ENCODE measurements around the gene RAB11FIP4.

Gene RAB11FIP4

DNA sequence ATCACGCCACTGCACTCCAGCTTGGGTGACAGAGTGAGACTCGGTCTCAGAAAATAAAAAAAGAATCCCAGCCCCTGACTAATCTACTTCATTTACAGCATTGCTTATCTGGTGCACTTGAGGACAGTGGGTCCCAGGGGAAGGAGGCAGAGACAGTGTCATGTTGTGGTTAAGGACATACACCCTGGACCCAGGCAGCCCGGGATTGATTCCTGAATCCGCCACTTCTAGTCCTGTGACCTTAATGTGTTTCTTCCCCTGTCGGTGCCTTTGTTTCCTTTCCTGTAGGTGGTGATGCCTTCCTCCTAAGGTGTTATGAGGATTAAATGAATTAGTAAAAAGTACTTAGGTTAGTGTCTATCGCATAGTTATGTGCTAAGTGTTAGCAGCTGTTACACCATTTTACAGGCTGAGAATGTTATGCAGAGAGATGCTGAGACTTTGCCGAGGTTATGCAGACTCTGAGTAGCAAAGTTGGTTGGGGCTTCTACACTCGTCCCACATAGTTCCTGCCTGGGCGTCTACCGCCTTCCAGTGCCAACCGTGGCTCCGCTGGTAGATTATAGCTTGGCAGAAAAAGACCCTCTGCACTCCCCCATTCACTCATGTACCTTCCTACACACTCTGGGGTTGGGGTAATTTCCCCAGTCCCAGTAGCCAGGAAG is 74.8 kb downstream of the RAB11FIP4 start:
- no peak for DNase-seq (ENCODE audit: extremely low read depth, low read depth)
- TF ChIP-seq, protein P1, sequence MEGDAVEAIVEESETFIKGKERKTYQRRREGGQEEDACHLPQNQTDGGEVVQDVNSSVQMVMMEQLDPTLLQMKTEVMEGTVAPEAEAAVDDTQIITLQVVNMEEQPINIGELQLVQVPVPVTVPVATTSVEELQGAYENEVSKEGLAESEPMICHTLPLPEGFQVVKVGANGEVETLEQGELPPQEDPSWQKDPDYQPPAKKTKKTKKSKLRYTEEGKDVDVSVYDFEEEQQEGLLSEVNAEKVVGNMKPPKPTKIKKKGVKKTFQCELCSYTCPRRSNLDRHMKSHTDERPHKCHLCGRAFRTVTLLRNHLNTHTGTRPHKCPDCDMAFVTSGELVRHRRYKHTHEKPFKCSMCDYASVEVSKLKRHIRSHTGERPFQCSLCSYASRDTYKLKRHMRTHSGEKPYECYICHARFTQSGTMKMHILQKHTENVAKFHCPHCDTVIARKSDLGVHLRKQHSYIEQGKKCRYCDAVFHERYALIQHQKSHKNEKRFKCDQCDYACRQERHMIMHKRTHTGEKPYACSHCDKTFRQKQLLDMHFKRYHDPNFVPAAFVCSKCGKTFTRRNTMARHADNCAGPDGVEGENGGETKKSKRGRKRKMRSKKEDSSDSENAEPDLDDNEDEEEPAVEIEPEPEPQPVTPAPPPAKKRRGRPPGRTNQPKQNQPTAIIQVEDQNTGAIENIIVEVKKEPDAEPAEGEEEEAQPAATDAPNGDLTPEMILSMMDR (IDR thresholded peaks at IDR 0.05; ENCODE audit: low read depth, low read length), result no peak

DNA sequence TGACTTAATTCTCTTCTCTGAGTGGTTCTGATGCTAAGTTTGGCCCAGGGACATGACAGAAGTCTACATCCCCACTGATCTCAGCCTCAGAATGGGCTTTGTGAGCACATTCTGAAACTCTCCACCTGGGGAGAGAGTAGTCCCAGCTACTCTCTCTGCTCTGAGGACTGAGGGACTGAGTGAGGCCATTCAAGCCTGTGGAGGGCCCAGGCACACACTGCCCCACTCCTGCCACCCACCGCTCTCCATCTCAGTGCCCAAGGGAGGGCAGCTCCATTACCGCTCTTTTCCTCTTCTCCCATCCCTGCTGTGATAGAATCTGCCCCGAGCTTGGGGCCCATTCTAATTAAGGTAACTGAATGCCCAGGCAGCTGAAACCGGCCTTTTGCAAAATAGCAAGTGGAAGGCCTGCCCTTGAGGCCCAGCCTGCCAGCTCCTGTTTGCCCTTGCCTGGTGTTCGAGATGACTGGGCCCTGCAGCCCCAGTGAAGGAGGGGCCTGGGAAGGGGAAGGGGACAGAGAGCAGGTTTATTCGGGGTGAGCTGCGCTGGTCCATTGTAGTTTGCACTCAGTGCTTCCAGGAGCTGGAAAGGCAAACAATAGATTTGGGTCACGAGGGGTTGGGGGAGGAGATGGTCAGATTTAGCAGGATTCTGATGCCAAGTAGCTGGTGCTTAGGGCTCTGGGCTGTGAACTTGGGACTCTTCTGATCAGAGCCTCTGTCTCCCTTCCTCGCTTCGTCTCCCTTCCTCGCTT is 76.2 kb downstream of the RAB11FIP4 start:
- DNase-seq (ENCODE audit: extremely low read depth, low read depth), result no peak
- TF ChIP-seq, protein P1 (IDR thresholded peaks at IDR 0.05; ENCODE audit: low read depth, low read length), result no peak

DNA sequence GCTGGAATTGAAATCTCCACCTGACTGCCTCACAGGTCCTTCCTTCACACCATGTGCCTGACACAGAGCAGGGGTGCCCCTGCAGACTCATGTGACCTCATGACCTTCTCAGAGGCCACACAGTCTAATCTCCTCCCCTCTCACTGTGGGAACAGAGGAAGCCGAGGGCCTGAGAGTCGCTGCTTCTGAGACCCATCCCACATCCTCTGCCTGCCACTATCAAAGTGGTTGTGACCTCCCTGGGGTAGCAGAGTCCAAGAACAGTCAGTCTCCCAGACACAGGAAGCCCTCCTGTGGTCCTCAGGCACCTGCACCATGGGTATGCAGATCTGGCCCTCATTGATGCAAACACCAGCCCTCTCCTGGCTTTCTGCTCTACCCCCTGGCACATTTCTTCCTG is 78.5 kb downstream of the RAB11FIP4 start:
- TF ChIP-seq, protein P1 (IDR thresholded peaks at IDR 0.05; ENCODE audit: low read depth, low read length), result no peak
- no peak for DNase-seq (ENCODE audit: extremely low read depth, low read depth)

DNA sequence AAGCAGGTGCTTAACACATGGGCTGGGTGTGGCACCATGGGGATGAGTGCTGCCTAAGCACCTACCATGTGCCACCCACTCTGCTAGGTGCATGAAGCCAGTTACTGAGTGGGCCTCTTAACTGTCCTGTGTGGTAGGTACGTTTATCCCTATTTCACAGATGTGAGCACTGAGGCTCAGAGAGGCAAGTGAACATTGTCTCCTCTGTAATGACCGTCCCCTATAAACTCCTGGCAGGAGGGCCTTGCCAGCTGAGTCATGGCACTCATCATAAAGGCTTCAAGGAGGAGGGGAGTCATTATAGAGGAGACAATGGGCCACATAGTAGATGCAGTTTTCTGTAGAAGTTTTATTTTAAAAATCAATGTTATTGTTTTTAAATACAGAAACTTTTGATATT is 79.1 kb downstream of the RAB11FIP4 start:
- TF ChIP-seq, protein P1 (IDR thresholded peaks at IDR 0.05; ENCODE audit: low read depth, low read length), result no peak
- DNase-seq (ENCODE audit: extremely low read depth, low read depth), result no peak

DNA sequence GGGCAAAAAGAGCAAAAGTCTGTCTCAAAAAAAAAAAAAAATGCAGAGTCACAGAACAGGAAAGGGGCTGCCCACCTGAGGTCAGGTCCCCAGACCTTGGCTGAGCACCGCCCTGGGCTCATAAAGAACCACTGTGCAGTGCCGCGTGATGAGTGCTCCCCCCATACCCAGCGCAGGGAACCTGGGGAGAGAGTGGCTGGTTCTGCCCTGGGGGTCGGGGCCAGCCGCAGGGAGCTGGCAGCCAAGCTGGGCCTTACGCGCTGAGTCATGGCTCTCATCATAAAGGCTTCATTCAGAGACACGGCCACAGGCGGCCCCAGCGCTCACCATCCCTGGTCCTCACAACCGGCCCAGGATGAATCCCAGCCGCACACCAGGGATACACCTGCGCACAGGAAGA is 80.7 kb downstream of the RAB11FIP4 start:
- TF ChIP-seq, protein P1 (IDR thresholded peaks at IDR 0.05; ENCODE audit: low read depth, low read length), result no peak
- no peak for DNase-seq (ENCODE audit: extremely low read depth, low read depth)

DNA sequence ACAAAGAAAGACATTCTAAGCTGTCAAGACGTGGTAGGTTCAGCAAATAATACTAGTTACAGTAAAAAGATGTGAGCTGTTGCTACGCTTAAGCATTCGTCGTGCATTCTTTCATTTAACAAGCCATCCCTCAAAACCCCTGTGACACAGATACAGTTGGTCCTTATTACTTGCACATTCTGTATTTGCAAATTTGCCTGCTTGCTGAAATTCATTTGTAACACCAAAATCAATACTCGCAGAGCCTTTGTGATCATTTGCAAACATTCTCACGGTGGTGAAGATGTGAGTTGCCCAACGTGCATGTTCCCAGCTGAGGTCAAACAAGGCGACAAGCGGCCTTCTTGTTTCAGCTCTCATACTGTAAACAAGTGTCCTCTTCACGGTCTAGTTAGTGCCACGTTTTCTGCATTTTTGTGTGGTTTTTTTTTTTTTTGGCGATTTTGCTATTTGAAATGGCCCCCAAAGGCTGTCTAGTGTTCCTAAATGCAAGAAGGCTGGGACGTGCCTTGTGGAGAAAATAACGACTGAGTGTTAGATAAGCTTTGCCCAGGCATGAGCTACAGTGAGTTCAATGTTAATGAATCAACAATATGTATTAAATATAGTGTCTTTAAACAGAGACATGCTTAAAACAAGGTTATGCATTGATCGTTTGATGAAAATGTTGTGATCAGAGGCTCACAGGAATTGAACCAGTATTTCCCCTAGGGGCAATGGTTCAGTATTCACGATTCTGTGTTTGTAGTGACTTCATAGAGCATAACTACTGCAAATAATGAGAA is 84.1 kb downstream of the RAB11FIP4 start:
- TF ChIP-seq, protein P1 (IDR thresholded peaks at IDR 0.05; ENCODE audit: low read depth, low read length), result no peak
- peak; percentile 11 for DNase-seq (ENCODE audit: extremely low read depth, low read depth)
